Measurements from ENCODE around the gene FBXL16. TPM values are rescaled to one million over a fixed set of nuclear protein-coding genes. Genes with fewer than 3 reads are reported as not detected.

FBXL16 gene
- total RNA-seq, 1 experiment from 2014 or later, result 40.5 TPM

DNA sequence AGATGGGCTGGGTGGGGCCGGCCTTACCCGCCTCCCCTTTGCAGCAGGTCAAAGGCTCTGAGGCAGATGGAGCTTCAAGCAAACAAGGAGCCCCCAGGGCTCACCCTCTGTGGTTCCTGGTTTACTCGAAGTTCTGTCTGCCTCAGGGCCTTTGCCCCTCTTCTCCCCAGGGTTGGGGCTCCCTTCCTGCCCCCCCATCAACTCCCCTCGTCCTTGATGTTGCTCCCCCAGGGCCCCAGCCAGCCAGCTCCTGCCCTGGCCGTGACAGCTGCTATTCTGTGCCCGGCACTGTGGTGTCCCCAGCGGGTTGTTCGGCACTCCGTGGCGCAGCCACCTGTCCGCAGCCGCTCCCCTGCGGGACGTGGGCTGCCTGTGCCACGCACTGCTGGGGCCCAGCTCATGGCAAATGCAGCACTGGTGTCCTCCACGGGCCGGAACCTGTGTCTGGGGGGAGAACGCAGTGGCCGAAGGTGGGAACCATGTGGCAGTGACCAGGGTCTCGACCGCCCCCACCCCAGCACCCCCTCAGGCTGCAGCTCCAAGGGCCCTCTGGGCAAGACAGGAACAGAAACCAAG is 5.0 kb upstream of the FBXL16 start:
- peak overlapping the region; percentile 46 for H3K4me3 Mint-ChIP-seq (ENCODE audit: unreplicated experiment)
- H3K4me1 Mint-ChIP-seq (ENCODE audit: insufficient read depth, unreplicated experiment), result peaks cover 24% of the 10 kb centered on the region
- ChIA-PET CTCF (interaction anchor here (0.6 to 3.9 kb wide), 10 partner anchors 9 to 1353 kb away, joined by 3 to 34 read pairs (median 3); partner anchors contain the start of genes CHTF18 and RPUSD1), POLR2A (interaction anchor here (0.6 to 8.8 kb wide), 4 partner anchors 14 to 75 kb away, joined by 3 to 124 read pairs (median 6); partner anchors contain the start of genes ANTKMT, CCDC78, CIAO3 and HAGHL)
- intact Hi-C loops (cut with micrococcal nuclease), result loop anchor here (2.0 kb wide), 1 partner anchor 344 kb away; no protein-coding TSS in a partner anchor
- BruUV-seq (replicated peaks), result no TSS peak
- DNase-seq (ENCODE audit: unreplicated experiment), result no peak
- no peaks in the 10 kb centered on the region for H3K27me3 Mint-ChIP-seq (ENCODE audit: insufficient read depth, unreplicated experiment)
- peaks cover 4% of the 10 kb centered on the region for H3K36me3 Mint-ChIP-seq (ENCODE audit: insufficient read depth, unreplicated experiment)
- TF ChIP-seq CTCF (IDR thresholded peaks at IDR 0.05; ENCODE audit: unreplicated experiment), result no peak
- H3K9me3 Mint-ChIP-seq (ENCODE audit: unreplicated experiment), result no peaks in the 10 kb centered on the region
- H3K27ac Mint-ChIP-seq (ENCODE audit: low read depth, unreplicated experiment), result peak overlapping the region; percentile 31

DNA sequence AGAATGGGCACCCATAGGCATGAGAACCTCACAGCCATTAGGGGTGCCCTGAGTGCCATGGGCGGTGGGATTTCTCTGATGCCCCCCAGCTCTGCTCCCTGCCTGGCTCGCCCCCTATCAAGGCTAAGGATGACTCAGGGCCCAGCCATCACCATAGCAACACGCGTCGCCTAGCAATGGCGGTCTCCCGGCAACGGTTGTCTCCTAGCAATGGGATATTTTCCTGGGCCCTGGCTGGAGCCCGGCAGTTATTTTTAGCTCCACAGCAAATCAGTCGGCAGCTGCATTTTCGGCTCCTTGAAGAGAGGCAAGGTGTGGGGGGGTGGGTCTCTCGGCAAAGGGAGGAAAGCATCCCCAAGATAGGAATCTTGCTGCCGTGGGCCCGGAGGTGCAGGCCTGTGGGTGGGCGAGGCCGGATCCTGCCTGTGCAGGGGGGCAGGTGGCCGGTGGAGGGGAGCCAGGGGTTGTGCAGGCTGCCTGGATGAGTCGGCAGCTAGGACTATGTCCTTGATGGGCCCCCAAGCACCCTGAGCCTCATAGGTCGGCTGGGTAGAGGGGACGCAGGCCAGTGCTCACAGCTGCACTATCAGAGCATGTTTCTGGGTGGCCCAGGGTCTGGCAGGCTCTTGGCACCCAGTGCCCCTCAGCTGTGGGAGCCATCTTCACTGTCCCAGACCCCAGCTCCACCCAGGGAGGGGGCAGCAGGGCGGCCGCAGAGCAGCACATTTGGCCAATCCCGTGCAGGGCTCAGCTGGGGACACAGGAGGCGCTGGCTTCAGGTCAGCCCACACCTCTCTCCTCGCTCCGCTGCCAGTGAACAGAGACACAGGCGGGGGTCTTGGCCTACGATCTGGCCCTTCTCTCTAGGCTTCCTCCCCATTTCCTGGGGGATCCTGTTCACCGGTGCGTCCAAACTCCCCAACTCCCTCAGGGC is 4.2 kb upstream of the FBXL16 start:
- intact Hi-C loops (cut with micrococcal nuclease), result loop anchor here (2.0 kb wide), 1 partner anchor 345 kb away; no protein-coding TSS in a partner anchor
- H3K4me3 Mint-ChIP-seq (ENCODE audit: unreplicated experiment), result peak overlapping the region; percentile 46
- peak overlapping the region; percentile 5 for H3K27ac Mint-ChIP-seq (ENCODE audit: low read depth, unreplicated experiment)
- H3K9me3 Mint-ChIP-seq (ENCODE audit: unreplicated experiment), result no peaks in the 10 kb centered on the region
- peaks cover 4% of the 10 kb centered on the region for H3K36me3 Mint-ChIP-seq (ENCODE audit: insufficient read depth, unreplicated experiment)
- DNase-seq (ENCODE audit: unreplicated experiment), result no peak
- H3K4me1 Mint-ChIP-seq (ENCODE audit: insufficient read depth, unreplicated experiment), result peaks cover 24% of the 10 kb centered on the region
- no peak for TF ChIP-seq CTCF (IDR thresholded peaks at IDR 0.05; ENCODE audit: unreplicated experiment)
- ChIA-PET POLR2A (interaction anchor here (0.6 to 8.8 kb wide), 5 partner anchors 14 to 67 kb away, joined by 3 to 124 read pairs (median 3); partner anchors contain the start of genes ANTKMT, CCDC78, CIAO3 and HAGHL), CTCF (interaction anchor here (0.5 to 3.9 kb wide), 9 partner anchors 10 to 347 kb away, joined by 3 to 34 read pairs (median 4); partner anchors contain the start of genes CHTF18 and RPUSD1)
- no peaks in the 10 kb centered on the region for H3K27me3 Mint-ChIP-seq (ENCODE audit: insufficient read depth, unreplicated experiment)
- BruUV-seq (replicated peaks), result no TSS peak

- peaks cover 4% of the 10 kb centered on the region for H3K36me3 Mint-ChIP-seq (ENCODE audit: insufficient read depth, unreplicated experiment)
- H3K4me1 Mint-ChIP-seq (ENCODE audit: insufficient read depth, unreplicated experiment), result peaks cover 24% of the 10 kb centered on the region
- peak overlapping the region; percentile 16 for H3K4me3 Mint-ChIP-seq (ENCODE audit: unreplicated experiment)
- ChIA-PET POLR2A (interaction anchor here (1.0 to 8.8 kb wide), 7 partner anchors 11 to 41 kb away, joined by 3 to 124 read pairs (median 8); partner anchors contain the start of genes ANTKMT, CCDC78, CIAO3 and HAGHL), CTCF (interaction anchor here (0.5 to 3.9 kb wide), 6 partner anchors 11 to 397 kb away, joined by 3 to 34 read pairs (median 8); no protein-coding TSS in a partner anchor)
- no TSS peak for BruUV-seq (replicated peaks)
- TF ChIP-seq CTCF (IDR thresholded peaks at IDR 0.05; ENCODE audit: unreplicated experiment), result no peak
- H3K27ac Mint-ChIP-seq (ENCODE audit: low read depth, unreplicated experiment), result no peak overlapping the region
- DNase-seq (ENCODE audit: unreplicated experiment), result no peak
- intact Hi-C loops (cut with micrococcal nuclease), result no loop called here
- H3K27me3 Mint-ChIP-seq (ENCODE audit: insufficient read depth, unreplicated experiment), result no peaks in the 10 kb centered on the region
- no peaks in the 10 kb centered on the region for H3K9me3 Mint-ChIP-seq (ENCODE audit: unreplicated experiment)
These were observed 3.4 kb upstream of the FBXL16 start for GRCh38 chr16:708959-709358.
